Measurements from ENCODE around the gene SHISAL1.

SHISAL1 gene

GRCh38 chr22:44312766-44313165, at the start of gene SHISAL1:
Gene SHISAL1, minus strand, starts transcription at chr22:44312951. Its CDS starts 12,006 bp downstream, at chr22:44300945.
- no peak for DNase-seq

GRCh38 chr22:44361391-44362126, 48.8 kb upstream of the SHISAL1 start:
- DNase-seq, result no peak

- no peak for DNase-seq
Observed at GRCh38 chr22:44360668-44361381, 48.1 kb upstream of the SHISAL1 start.

GRCh38 chr22:44360306-44360667, 47.5 kb upstream of the SHISAL1 start:
- no peak for DNase-seq

GRCh38 chr22:44359496-44360110, 46.9 kb upstream of the SHISAL1 start:
- DNase-seq, result no peak

- DNase-seq, result no peak
Observed at GRCh38 chr22:44358709-44359440, 46.1 kb upstream of the SHISAL1 start.

GRCh38 chr22:44357966-44358465, 45.3 kb upstream of the SHISAL1 start:
- no peak for DNase-seq

- no peak for DNase-seq
Observed at GRCh38 chr22:44357296-44357965, 44.7 kb upstream of the SHISAL1 start.

- no peak for DNase-seq
Observed at GRCh38 chr22:44355716-44356070, 42.9 kb upstream of the SHISAL1 start.

GRCh38 chr22:44354288-44354687, 41.5 kb upstream of the SHISAL1 start:
- no peak for DNase-seq

- no peak for DNase-seq
Observed at GRCh38 chr22:44353041-44353440, 40.3 kb upstream of the SHISAL1 start.

GRCh38 chr22:44352378-44353035, 39.8 kb upstream of the SHISAL1 start:
- DNase-seq, result no peak

GRCh38 chr22:44351685-44352377, 39.1 kb upstream of the SHISAL1 start:
- no peak for DNase-seq

- DNase-seq, result no peak
Observed at GRCh38 chr22:44351037-44351436, 38.3 kb upstream of the SHISAL1 start.

GRCh38 chr22:44349594-44349993, 36.8 kb upstream of the SHISAL1 start:
- no peak for DNase-seq

- DNase-seq, result no peak
Observed at GRCh38 chr22:44348971-44349560, 36.3 kb upstream of the SHISAL1 start.

- DNase-seq, result no peak
Observed at GRCh38 chr22:44347549-44347948, 34.8 kb upstream of the SHISAL1 start.

GRCh38 chr22:44347080-44347479, 34.3 kb upstream of the SHISAL1 start:
- no peak for DNase-seq

- DNase-seq, result no peak
Observed at GRCh38 chr22:44345872-44346271, 33.1 kb upstream of the SHISAL1 start.

GRCh38 chr22:44344407-44344806, 31.7 kb upstream of the SHISAL1 start:
- DNase-seq, result no peak

GRCh38 chr22:44342347-44342956, 29.7 kb upstream of the SHISAL1 start:
- no peak for DNase-seq
